Caco-2 (cell line): ENCODE measurements around the gene LMF2. TPM values are rescaled to one million over a fixed set of nuclear protein-coding genes. Genes with fewer than 3 reads are reported as not detected.

Experiments used
- Bru-seq: library from RNA; stranded (reverse); fragments of 400-500 nt; gene quantifications from one replicate; lab custom pipeline; 2021; lab: Mats Ljungman, UMichigan
- BruChase-seq, 2 experiments: library from RNA; stranded (reverse); fragments of 400-500 nt; gene quantifications; one replicate each; lab custom pipeline; 2021; lab: Mats Ljungman, UMichigan
- BruUV-seq: library from RNA; stranded (reverse); fragments of 400-500 nt; replicated peaks from 2 replicates; lab custom pipeline; 2021; lab: Mats Ljungman, UMichigan
- CTCF ChIA-PET: fragments of 300-600 bp; sonication (Branson Sonifier 250); formaldehyde crosslinking; loops from one replicate; lab custom pipeline; 2022; ENCODE audit warnings: antibody characterized with exemption; lab: Charles Lee
- POLR2A ChIA-PET: fragments of 300-600 bp; sonication (Branson Sonifier 250); formaldehyde crosslinking; loops from one replicate; lab custom pipeline; 2022; ENCODE audit warnings: antibody characterized with exemption; lab: Charles Lee
- DNase-seq, 2 experiments: peaks; one replicate each; pipeline versions ENCODE4 v3.0.0 to v3.0.0-alpha.2; 2020 to 2022
- H3K27me3 ChIP-seq: replicated peaks from 2 replicates; pipeline ENCODE4 v1.6.0; 2011; ENCODE audit warnings: low read length; ENCODE audit not compliant: control insufficient read depth, insufficient read depth
- H3K36me3 ChIP-seq: 2 replicates; pipeline ENCODE4 v1.5.1; 2011; ENCODE audit warnings: low read length; ENCODE audit not compliant: control insufficient read depth, insufficient read depth
- H3K4me1 ChIP-seq: fragments of 250-450 bp; sonication (Bioruptor Pico); 2 replicates; pipeline ENCODE4 v1.5.1; 2020; ENCODE audit warnings: mild to moderate bottlenecking
- H3K4me3 ChIP-seq: 2 replicates; pipeline ENCODE4 v1.5.1; 2011; ENCODE audit warnings: low read depth, mild to moderate bottlenecking, control low read depth, low read length
- H3K9me3 ChIP-seq: fragments of 250-450 bp; sonication (Bioruptor Pico); 2 replicates; pipeline ENCODE4 v1.5.1; 2020; ENCODE audit warnings: mild to moderate bottlenecking, moderate library complexity
- H3K27ac Mint-ChIP-seq: one replicate; pipeline ENCODE4 v1.8.0; 2022; ENCODE audit warnings: mixed read lengths; ENCODE audit not compliant: unreplicated experiment
- H3K27me3 Mint-ChIP-seq: one replicate; pipeline ENCODE4 v1.8.0; 2022; ENCODE audit warnings: mixed read lengths; ENCODE audit not compliant: insufficient read depth, unreplicated experiment
- H3K36me3 Mint-ChIP-seq: one replicate; pipeline ENCODE4 v1.8.0; 2022; ENCODE audit warnings: mild to moderate bottlenecking, mixed read lengths; ENCODE audit not compliant: insufficient read depth, unreplicated experiment
- H3K4me1 Mint-ChIP-seq: one replicate; pipeline ENCODE4 v1.8.0; 2022; ENCODE audit warnings: low read depth, mixed read lengths; ENCODE audit not compliant: unreplicated experiment
- H3K4me3 Mint-ChIP-seq: one replicate; pipeline ENCODE4 v1.8.0; 2022; ENCODE audit warnings: mild to moderate bottlenecking, moderate library complexity, mixed read lengths; ENCODE audit not compliant: unreplicated experiment
- H3K9me3 Mint-ChIP-seq: one replicate; pipeline ENCODE4 v1.8.0; 2022; ENCODE audit warnings: mixed read lengths; ENCODE audit not compliant: unreplicated experiment
- CTCF ChIP-seq, 2 experiments: fragments of 200-600 bp in 1 of 2; IDR thresholded peaks; 1 replicate in 1 of 2; 2 replicates in 1 of 2; pipeline versions ENCODE4 v1.5.1 to v1.8.0; 2011 to 2022; ENCODE audit warnings: antibody characterized with exemption in 1 of 2, control low read depth in 1 of 2, inconsistent platforms in 1 of 2, low read depth in 1 of 2, low read length in 1 of 2, mild to moderate bottlenecking in 1 of 2, moderate library complexity in 1 of 2; ENCODE audit not compliant: insufficient read depth in 1 of 2, severe bottlenecking in 1 of 2, unreplicated experiment in 1 of 2
- intact Hi-C: fragments of 100-400 bp; cut with micrococcal nuclease; formaldehyde crosslinking; loops from one replicate; pipeline ENCODE4 v1.10.0; 2022; ENCODE audit not compliant: unreplicated experiment
- long read RNA-seq: library from polyadenylated mRNA; stranded (forward); transcript quantifications from one replicate; pipeline ENCODE4 v2.0.0, GENCODE V29; 2022
- total RNA-seq: library from RNA; stranded (reverse); gene quantifications from 2 replicates; pipeline ENCODE4 v1.2.3, GENCODE V29; 2022

The LMF2 gene
- total RNA-seq (68.8 and 77.1 TPM in 2 replicates), Bru-seq, nascent RNA (percentile 45 among the genes with signal in this experiment), BruChase-seq, experiment 1, labeled RNA remaining after a 2-hour chase (percentile 63 among the genes with signal in this experiment), BruChase-seq, experiment 2, labeled RNA remaining after a 6-hour chase (percentile 79 among the genes with signal in this experiment)
- long read RNA-seq, transcript LMF2-202 (14 exons, 2,582 nt) = major isoform, 85 of 170 reads
- long read RNA-seq, partial matches to known transcripts = 56 of 170 reads
- long read RNA-seq, other reads (novel, unspliced or antisense) = 29 of 170 reads

DNA sequence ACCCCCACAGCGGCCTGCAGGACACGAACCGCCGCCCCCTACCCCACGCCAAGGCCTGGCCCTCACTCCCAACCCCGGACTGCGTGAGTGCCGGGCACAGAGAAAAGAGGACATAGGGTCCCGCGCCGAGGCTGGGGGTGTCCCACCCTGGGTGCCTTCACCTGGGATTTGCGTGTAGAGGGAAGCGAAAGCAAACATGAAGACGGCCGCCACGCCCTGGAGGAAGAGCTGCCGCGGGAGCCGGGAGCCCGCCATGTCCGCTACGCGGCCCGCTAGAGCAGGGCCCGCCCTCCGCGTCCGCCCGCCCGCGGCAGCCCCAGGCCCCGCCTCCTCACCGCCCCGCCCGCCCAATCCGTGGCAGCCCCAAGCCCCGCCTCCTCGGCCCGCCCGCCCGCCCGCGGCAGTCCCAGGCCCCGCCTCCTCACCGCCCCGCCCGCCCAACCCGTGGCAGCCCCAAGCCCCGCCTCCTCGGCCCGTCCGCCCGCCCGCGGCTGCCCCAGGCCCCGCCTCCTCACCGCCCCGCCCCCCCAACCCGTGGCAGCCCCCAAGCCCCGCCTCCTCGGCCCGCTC lies at the start of gene LMF2:
Gene LMF2 (minus strand): TSS at position 282 of the 570 bp plus-strand sequence. CDS start 27 bp downstream, at position 255.
- no peak for TF ChIP-seq CTCF (IDR thresholded peaks at IDR 0.05; ENCODE audit: insufficient read depth in 1 of 2, low read depth in 1 of 2, low read length in 1 of 2, severe bottlenecking in 1 of 2, unreplicated experiment in 1 of 2)
- intact Hi-C loops = loop anchor here (10.0 kb wide), 1 partner anchor 113 kb away; no protein-coding TSS in a partner anchor
- Mint-ChIP-seq H3K9me3 (no peaks in the 10 kb centered on the region), H3K36me3 (peaks cover 31% of the 10 kb centered on the region), H3K27ac (peak within 1 kb of the TSS; percentile 90), H3K27me3 (no peaks in the 10 kb centered on the region), H3K4me3 (peak within 1 kb of the TSS; percentile 93), H3K4me1 (peaks cover 11% of the 10 kb centered on the region)
- Histone ChIP-seq H3K9me3 (no peaks in the 10 kb centered on the region), H3K36me3 (no peaks in the 10 kb centered on the region; the same call in 1 of the 2 replicates), H3K4me3 (peak within 1 kb of the TSS; percentile 91), H3K27me3 (no peaks in the 10 kb centered on the region), H3K4me1 (peaks cover 5% of the 10 kb centered on the region; the same call in 1 of the 2 replicates)
- ChIA-PET POLR2A (interaction anchor here (0.5 to 2.6 kb wide), 15 partner anchors 10 to 260 kb away, joined by 3 to 71 read pairs (median 4); partner anchors contain the start of genes ARSA, CHKB, MIOX and SCO2), CTCF (interaction anchor here (0.6 to 2.3 kb wide), 10 partner anchors 9 to 213 kb away, joined by 3 to 32 read pairs (median 4); partner anchors contain the start of genes SCO2 and SYCE3)
- DNase-seq = peak; percentile 86 to 90
- BruUV-seq = no TSS peak

DNA sequence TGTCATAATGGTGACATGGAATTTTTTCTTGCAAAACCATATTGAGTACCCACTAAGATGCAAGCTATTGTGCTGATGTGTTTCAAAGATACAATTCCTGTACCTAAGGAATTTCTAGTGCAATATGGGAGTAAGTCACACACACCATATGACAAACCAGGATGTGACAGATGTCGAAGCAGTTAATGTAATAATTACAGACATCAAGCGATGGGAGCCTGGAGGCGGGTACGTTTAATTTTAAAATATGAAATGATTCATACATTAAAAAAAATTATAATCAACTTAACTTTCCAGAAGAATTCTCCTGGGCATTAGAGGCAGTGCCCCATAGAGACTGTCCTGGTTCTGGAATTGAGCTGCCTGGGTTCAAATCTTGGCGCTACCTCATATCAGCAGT lies 49.2 kb upstream of the LMF2 start:
- Mint-ChIP-seq H3K36me3 (no peaks in the 10 kb centered on the region), H3K27ac (no peak overlapping the region), H3K27me3 (no peaks in the 10 kb centered on the region), H3K4me3 (no peak overlapping the region), H3K9me3 (no peaks in the 10 kb centered on the region), H3K4me1 (peaks cover 11% of the 10 kb centered on the region)
- Histone ChIP-seq H3K4me3 (no peak overlapping the region), H3K27me3 (no peaks in the 10 kb centered on the region), H3K4me1 (no peaks in the 10 kb centered on the region), H3K36me3 (no peaks in the 10 kb centered on the region), H3K9me3 (no peaks in the 10 kb centered on the region)
- intact Hi-C loops = no loop called here
- no TSS peak for BruUV-seq
- ChIA-PET CTCF (interaction anchor here (0.7 kb wide), 1 partner anchor 126 kb away, joined by 8 read pairs; no protein-coding TSS in a partner anchor), POLR2A (no interaction called here)
- no peak for DNase-seq
- no peak for TF ChIP-seq CTCF (IDR thresholded peaks at IDR 0.05; ENCODE audit: insufficient read depth in 1 of 2, low read depth in 1 of 2, low read length in 1 of 2, severe bottlenecking in 1 of 2, unreplicated experiment in 1 of 2)

- Histone ChIP-seq H3K9me3 (no peaks in the 10 kb centered on the region), H3K4me3 (no peak overlapping the region), H3K27me3 (no peaks in the 10 kb centered on the region), H3K36me3 (no peaks in the 10 kb centered on the region), H3K4me1 (no peaks in the 10 kb centered on the region)
- Mint-ChIP-seq H3K27ac (no peak overlapping the region), H3K36me3 (no peaks in the 10 kb centered on the region), H3K4me1 (peaks cover 6% of the 10 kb centered on the region), H3K27me3 (no peaks in the 10 kb centered on the region), H3K4me3 (no peak overlapping the region), H3K9me3 (no peaks in the 10 kb centered on the region)
- ChIA-PET CTCF (interaction anchor here (0.7 kb wide), 1 partner anchor 110 kb away, joined by 3 read pairs; no protein-coding TSS in a partner anchor), POLR2A (no interaction called here)
- BruUV-seq = no TSS peak
- TF ChIP-seq CTCF (IDR thresholded peaks at IDR 0.05; ENCODE audit: insufficient read depth in 1 of 2, low read depth in 1 of 2, low read length in 1 of 2, severe bottlenecking in 1 of 2, unreplicated experiment in 1 of 2) = no peak
- intact Hi-C loops = no loop called here
- DNase-seq = no peak
Measured at GRCh38 chr22:50553310-50553709, 45.8 kb upstream of the LMF2 start.
